PC-9 (cell line): ENCODE data around the gene NYAP2. TPM values are rescaled to one million over a fixed set of nuclear protein-coding genes. Genes with fewer than 3 reads are reported as not detected.

ENCODE experiments used
- BruUV-seq: library from RNA; stranded (reverse); fragments of 400-500 nt; replicated peaks from 2 replicates; lab custom pipeline; 2021; lab: Mats Ljungman, UMichigan
- CTCF ChIA-PET: fragments of 300-600 bp; sonication (Branson Sonifier 250); formaldehyde crosslinking; loops from one replicate; lab custom pipeline; 2022; ENCODE audit warnings: antibody characterized with exemption; lab: Charles Lee
- POLR2A ChIA-PET: fragments of 300-600 bp; sonication (Branson Sonifier 250); formaldehyde crosslinking; loops from one replicate; lab custom pipeline; 2022; ENCODE audit warnings: antibody characterized with exemption; ENCODE audit not compliant: unreplicated experiment; lab: Charles Lee
- DNase-seq, 2 experiments: peaks; one replicate each; pipeline versions ENCODE4 v3.0.0 to v3.0.0-alpha.2; 2015 to 2022; ENCODE audit warnings: mixed read lengths in 1 of 2
- H2AFZ ChIP-seq: fragments of 200-600 bp; sonication (generic); 2 replicates; pipeline ENCODE4 v1.8.1; 2017; ENCODE audit warnings: antibody characterized with exemption
- H3F3A ChIP-seq: fragments of 200-600 bp; sonication (generic); 2 replicates; pipeline ENCODE4 v1.8.1; 2017; ENCODE audit warnings: antibody characterized with exemption, mild to moderate bottlenecking, low read depth; ENCODE audit not compliant: insufficient read depth
- H3K27ac ChIP-seq: fragments of 200-600 bp; sonication (generic); 2 replicates; pipeline ENCODE4 v1.6.1; 2016; ENCODE audit warnings: mixed run types
- H3K27me3 ChIP-seq: fragments of 200-600 bp; sonication (generic); 2 replicates; pipeline ENCODE4 v1.6.1; 2016; ENCODE audit warnings: low read depth, mixed run types; ENCODE audit not compliant: insufficient read depth
- H3K36me3 ChIP-seq: fragments of 200-600 bp; sonication (generic); 2 replicates; pipeline ENCODE4 v1.6.1; 2016; ENCODE audit warnings: low read depth, mixed run types
- H3K4me1 ChIP-seq: fragments of 200-600 bp; sonication (generic); replicated peaks from 2 replicates; pipeline ENCODE4 v1.6.1; 2016; ENCODE audit warnings: mixed run types; ENCODE audit not compliant: insufficient read depth
- H3K4me2 ChIP-seq: fragments of 200-600 bp; sonication (generic); 2 replicates; pipeline ENCODE4 v1.6.1; 2017; ENCODE audit warnings: mixed run types
- H3K4me3 ChIP-seq: fragments of 200-600 bp; sonication (generic); 2 replicates; pipeline ENCODE4 v1.6.1; 2016; ENCODE audit warnings: mixed run types
- H3K79me2 ChIP-seq: fragments of 200-600 bp; sonication (generic); 2 replicates; pipeline ENCODE4 v1.6.1; 2017; ENCODE audit warnings: low read depth, mixed run types
- H3K9me2 ChIP-seq: fragments of 200-600 bp; sonication (generic); 2 replicates; pipeline ENCODE4 v1.8.1; 2017; ENCODE audit warnings: mild to moderate bottlenecking; ENCODE audit not compliant: insufficient read depth
- H3K9me3 ChIP-seq: fragments of 200-600 bp; sonication (generic); 2 replicates; pipeline ENCODE4 v1.8.1; 2016; ENCODE audit warnings: low read depth; ENCODE audit not compliant: insufficient read depth
- H4K20me1 ChIP-seq: fragments of 200-600 bp; sonication (generic); 2 replicates; pipeline ENCODE4 v1.8.1; 2017; ENCODE audit not compliant: insufficient read depth
- CTCF ChIP-seq: fragments of 200-600 bp; sonication (generic); conservative IDR thresholded peaks from 2 replicates; pipeline ENCODE4 v1.6.1; 2017; ENCODE audit warnings: mixed run types, antibody characterized with exemption, mild to moderate bottlenecking, moderate library complexity
- EZH2 ChIP-seq: fragments of 200-600 bp; sonication (generic); IDR thresholded peaks from 2 replicates; pipeline ENCODE4 v1.8.0; 2017; ENCODE audit warnings: antibody characterized with exemption, low read depth
- intact Hi-C: fragments of 100-400 bp; cut with micrococcal nuclease; formaldehyde crosslinking; loops from one replicate; pipeline ENCODE4 v1.10.0; 2022; ENCODE audit not compliant: unreplicated experiment
- total RNA-seq: library from RNA; stranded (reverse); gene quantifications from 2 replicates; pipeline ENCODE4 v1.2.3, GENCODE V29; 2021

Gene NYAP2
- total RNA-seq, 1 experiment from 2014 or later: 0.65 TPM

- TF ChIP-seq CTCF (no peak), EZH2 (no peak)
- DNase-seq: no peak
- BruUV-seq: no TSS peak
- CTCF ChIA-PET: no interaction called here
- Histone ChIP-seq H3K36me3 (no peaks in the 10 kb centered on the region), H3K9me3 (no peaks in the 10 kb centered on the region), H2AFZ (no peak overlapping the region), H3K79me2 (no peaks in the 10 kb centered on the region), H3K4me1 (no peaks in the 10 kb centered on the region), H3F3A (no peaks in the 10 kb centered on the region), H3K4me2 (no peak overlapping the region), H3K4me3 (no peak overlapping the region), H3K27me3 (no peaks in the 10 kb centered on the region), H3K9me2 (no peaks in the 10 kb centered on the region), H3K27ac (no peak overlapping the region), H4K20me1 (no peaks in the 10 kb centered on the region)
- intact Hi-C loops: no loop called here
- POLR2A ChIA-PET: interaction anchor here (0.7 kb wide), 1 partner anchor 158 kb away, joined by 4 read pairs; no protein-coding TSS in a partner anchor
Measured at GRCh38 chr2:225456619-225457260, 57.2 kb downstream of the NYAP2 start.

GRCh38 chr2:225457482-225457881, 58.0 kb downstream of the NYAP2 start:
- Histone ChIP-seq H3K9me2 (no peaks in the 10 kb centered on the region), H4K20me1 (no peaks in the 10 kb centered on the region), H3K9me3 (no peaks in the 10 kb centered on the region), H3K27me3 (no peaks in the 10 kb centered on the region), H3K79me2 (no peaks in the 10 kb centered on the region), H3F3A (no peaks in the 10 kb centered on the region), H2AFZ (no peak overlapping the region), H3K36me3 (no peaks in the 10 kb centered on the region), H3K4me2 (no peak overlapping the region), H3K27ac (no peak overlapping the region), H3K4me3 (no peak overlapping the region), H3K4me1 (no peaks in the 10 kb centered on the region)
- DNase-seq: no peak
- TF ChIP-seq CTCF: no peak
- ChIA-PET CTCF (no interaction called here), POLR2A (interaction anchor here (0.7 kb wide), 1 partner anchor 159 kb away, joined by 4 read pairs; no protein-coding TSS in a partner anchor)
- no TSS peak for BruUV-seq
- intact Hi-C loops: no loop called here

GRCh38 chr2:225458431-225459117, 59.1 kb downstream of the NYAP2 start:
- ChIA-PET POLR2A (no interaction called here), CTCF (no interaction called here)
- no peak overlapping the region for H3K4me3 ChIP-seq
- H3K27me3 ChIP-seq: no peaks in the 10 kb centered on the region
- no peaks in the 10 kb centered on the region for H3K9me3 ChIP-seq
- H3K27ac ChIP-seq: no peak overlapping the region
- H3K79me2 ChIP-seq: no peaks in the 10 kb centered on the region
- H3F3A ChIP-seq: no peaks in the 10 kb centered on the region
- intact Hi-C loops: no loop called here
- H2AFZ ChIP-seq: no peak overlapping the region
- H3K9me2 ChIP-seq: no peaks in the 10 kb centered on the region
- no peak for DNase-seq
- H3K4me1 ChIP-seq: no peaks in the 10 kb centered on the region
- BruUV-seq: no TSS peak
- H4K20me1 ChIP-seq: no peaks in the 10 kb centered on the region
- no peak overlapping the region for H3K4me2 ChIP-seq
- no peaks in the 10 kb centered on the region for H3K36me3 ChIP-seq
- TF ChIP-seq EZH2 (no peak), CTCF (no peak)
